B cell (primary cell): ENCODE data around the gene KNG1.

Experiments
- EZH2 ChIP-seq: IDR thresholded peaks from 2 replicates; pipeline ENCODE4 v1.6.1; 2012; ENCODE audit warnings: borderline replicate concordance, low read depth, mild to moderate bottlenecking, moderate library complexity, low read length; ENCODE audit not compliant: insufficient read depth, poor library complexity, severe bottlenecking
- TF ChIP-seq, protein P1 (sequence below): fragments of 200-600 bp; IDR thresholded peaks from one replicate; pipeline ENCODE4 v1.8.0; 2022; ENCODE audit warnings: antibody characterized with exemption, mild to moderate bottlenecking

DNA sequence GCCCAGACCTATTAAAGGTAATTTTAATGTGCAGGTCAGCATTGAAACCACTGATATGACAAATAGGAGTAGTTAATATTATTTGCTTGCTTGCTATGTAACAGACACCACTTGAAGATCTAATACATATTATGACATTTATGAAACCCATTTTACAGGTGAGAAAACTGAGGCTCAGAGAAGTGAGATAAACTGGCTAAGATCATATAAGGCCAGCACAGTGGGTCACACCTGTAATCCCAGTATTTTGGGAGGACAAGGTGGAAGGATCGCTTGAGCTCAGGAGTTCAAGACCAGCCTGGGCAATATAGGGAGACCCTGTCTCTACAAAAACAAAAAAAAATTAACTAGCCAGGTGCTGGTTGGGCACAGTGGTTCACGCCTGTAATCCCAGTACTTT is 33.2 kb downstream of the KNG1 start:
- TF ChIP-seq, protein P1, sequence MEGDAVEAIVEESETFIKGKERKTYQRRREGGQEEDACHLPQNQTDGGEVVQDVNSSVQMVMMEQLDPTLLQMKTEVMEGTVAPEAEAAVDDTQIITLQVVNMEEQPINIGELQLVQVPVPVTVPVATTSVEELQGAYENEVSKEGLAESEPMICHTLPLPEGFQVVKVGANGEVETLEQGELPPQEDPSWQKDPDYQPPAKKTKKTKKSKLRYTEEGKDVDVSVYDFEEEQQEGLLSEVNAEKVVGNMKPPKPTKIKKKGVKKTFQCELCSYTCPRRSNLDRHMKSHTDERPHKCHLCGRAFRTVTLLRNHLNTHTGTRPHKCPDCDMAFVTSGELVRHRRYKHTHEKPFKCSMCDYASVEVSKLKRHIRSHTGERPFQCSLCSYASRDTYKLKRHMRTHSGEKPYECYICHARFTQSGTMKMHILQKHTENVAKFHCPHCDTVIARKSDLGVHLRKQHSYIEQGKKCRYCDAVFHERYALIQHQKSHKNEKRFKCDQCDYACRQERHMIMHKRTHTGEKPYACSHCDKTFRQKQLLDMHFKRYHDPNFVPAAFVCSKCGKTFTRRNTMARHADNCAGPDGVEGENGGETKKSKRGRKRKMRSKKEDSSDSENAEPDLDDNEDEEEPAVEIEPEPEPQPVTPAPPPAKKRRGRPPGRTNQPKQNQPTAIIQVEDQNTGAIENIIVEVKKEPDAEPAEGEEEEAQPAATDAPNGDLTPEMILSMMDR: no peak
- TF ChIP-seq EZH2: no peak
